Measurements from ENCODE around the gene METTL17.
"Not testable (repeated sequence)": the region's sequence is repeated elsewhere in the genome, so short reads cannot be mapped to it uniquely, and the experiment has no call there.

The METTL17 gene

DNA sequence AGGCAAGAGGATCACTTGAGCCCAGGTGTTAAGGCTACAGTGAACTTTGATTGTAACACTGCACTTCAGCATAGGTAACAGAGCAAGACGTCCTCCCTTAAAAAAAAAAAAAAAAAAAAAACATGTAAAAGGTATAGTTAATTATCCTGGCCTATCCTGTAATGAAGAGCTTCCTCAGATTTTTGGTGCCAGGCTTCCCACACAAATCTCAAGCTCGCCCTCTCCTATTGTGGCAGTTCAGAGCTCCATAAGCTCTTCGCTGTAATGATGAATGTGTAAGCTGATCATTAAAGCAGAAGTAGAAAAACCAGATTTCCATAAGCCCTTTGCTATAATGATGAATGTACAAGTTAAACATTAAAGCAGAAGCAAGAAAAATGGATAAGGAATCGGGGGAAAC lies 7.3 kb downstream of the METTL17 start:
- no peak for DNase-seq

DNA sequence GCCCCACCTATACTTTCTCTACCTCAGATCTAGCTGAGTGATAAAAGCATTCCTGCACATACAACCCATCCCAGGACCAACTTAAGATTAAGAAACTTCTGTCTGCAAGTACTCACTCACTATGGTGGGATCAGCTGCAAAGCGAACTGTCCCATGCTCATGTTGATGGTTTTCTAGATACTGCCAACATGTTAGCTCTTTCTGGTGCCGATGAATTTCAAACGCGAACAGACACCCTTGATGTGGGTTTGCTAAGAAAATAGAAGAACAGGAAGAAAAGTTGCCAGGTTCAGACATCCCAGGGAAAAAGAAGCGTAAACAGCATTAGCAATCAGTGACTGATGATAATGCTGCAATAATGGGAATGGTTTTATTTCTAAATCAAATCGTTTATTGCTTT lies 7.8 kb downstream of the METTL17 start:
- DNase-seq = no peak

DNA sequence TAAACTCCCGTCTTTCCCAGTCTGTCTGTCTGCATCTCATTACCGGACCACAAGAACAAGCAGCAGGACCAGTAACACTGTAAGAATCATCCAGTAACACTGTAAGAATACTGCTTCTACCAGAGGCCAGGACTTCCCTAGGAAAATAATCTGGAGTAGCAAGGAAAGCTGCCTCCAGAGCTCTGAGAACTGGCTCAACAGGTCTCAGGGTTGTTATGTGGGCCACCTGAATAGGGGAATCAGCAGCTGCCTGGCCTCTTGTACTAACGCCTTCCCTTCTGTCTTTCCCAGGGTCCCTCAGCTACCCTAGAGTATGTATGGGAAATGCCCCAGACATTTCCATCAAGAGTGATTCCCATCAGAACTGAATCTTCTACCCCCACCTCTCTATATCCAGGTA lies 8.4 kb downstream of the METTL17 start:
- no peak for DNase-seq

DNA sequence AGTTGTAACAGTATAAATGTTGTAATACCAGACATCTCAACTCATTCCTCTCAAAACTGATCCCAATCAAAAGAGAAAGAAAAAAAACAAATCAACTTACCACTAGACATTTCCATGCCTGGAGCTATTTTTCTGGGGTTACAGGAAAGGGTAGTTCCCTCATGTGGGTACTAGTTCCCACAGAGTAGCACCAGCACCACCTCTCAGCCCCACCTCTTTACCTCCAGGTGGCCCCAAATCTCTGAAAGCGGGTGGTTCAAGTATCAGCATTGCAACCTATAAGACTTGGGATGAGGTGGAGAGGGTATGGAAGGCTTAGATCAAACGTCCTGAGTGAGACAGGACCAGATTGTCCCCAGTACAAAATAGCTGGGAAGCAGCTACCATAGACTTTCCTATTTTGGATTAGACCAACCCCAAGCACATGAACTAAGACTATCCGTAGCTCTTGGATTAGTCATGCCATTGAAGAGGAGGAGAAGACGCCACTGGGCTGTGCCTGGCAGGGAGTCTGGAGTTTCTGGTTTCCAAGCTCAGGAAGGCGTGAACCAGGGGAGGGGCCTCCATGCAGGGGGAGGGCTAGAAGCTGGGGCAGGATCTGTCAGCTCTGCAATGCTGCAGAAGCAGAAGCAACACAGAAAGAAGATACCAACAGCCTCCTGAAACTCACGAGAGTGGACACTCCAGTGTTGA lies 9.0 kb downstream of the METTL17 start, which contains the start of gene SLC39A2:
TSS of gene SLC39A2 (plus strand) at position 620 of the 693 bp plus-strand sequence. CDS start 154 bp downstream, outside the sequence.
- DNase-seq = no peak

DNA sequence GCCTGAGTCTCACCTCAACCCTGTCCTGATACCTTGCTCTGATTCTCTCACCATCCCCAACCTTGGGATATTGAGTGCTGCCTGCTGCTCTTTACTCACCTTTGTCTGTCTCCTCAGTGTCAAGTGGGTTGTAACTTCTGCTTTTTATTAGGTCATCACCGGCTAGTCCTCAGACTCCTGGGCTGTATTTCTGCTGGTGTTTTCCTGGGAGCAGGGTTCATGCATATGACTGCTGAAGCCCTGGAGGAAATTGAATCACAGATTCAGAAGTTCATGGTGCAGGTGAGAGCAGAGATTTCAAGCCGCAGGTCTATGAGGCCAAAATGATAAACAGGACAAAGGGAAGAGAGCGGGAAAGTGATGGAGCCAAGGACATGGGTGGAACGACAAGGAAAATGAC lies 9.8 kb downstream of the METTL17 start:
- DNase-seq = no peak

DNA sequence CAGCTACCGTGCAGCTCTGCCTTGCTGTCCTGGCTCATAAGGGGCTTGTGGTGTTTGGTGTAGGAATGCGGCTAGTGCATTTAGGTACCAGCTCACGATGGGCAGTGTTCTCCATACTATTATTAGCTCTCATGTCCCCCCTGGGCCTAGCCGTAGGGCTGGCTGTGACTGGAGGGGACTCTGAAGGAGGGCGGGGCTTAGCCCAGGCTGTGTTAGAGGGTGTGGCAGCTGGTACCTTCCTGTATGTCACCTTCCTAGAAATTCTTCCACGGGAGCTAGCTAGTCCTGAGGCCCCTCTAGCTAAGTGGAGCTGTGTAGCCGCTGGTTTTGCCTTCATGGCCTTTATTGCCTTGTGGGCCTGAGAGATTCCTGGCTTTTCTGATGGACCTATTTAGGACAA lies 11.4 kb downstream of the METTL17 start:
- DNase-seq = no peak

DNA sequence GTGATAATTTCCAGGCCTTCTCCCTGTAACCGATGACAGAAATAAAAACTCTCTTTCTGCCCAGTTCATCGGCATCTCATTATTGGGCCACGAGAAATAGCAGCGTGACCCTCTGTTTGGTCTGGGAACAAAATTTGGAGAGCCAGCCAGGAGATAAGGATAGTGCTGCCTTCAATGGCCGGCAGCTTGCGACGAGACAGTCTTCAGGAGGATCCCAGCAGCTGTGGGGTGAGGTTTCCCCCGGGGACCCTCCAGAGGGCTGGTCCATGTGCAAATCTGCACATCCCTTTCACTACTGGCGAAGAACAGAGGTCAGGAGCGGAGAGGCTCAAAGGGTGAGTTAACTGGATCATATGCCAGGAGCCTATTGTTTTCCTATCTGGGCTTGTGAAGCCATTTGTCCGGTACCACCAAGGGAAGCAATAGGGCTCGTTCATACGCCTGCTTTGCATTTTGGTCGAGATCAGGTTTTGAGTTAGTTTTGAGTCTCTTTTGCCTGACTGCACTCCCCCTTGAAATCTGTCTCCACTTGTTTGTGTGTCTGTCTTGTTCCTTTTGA lies 14.1 kb downstream of the METTL17 start:
- DNase-seq = no peak

DNA sequence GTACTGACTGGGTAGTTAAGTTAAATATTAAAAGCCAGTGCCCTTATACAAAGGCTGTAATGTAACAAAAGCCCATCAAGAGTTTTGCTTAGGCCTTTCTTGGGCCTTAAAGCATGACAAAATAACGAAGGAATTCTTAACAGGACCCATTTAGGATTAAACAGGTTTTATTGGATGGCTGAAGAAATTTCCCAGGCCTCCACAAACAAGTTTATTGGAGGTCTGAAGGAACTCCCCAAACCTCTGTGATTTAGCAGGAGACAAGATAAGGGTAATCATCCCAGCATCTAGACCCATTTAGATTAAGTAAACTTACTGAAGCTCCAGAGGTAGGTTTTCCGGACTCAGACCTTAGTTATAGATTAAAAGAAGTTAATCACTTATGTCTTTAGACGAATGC lies 19.9 kb downstream of the METTL17 start:
- not testable (repeated sequence) for DNase-seq

DNA sequence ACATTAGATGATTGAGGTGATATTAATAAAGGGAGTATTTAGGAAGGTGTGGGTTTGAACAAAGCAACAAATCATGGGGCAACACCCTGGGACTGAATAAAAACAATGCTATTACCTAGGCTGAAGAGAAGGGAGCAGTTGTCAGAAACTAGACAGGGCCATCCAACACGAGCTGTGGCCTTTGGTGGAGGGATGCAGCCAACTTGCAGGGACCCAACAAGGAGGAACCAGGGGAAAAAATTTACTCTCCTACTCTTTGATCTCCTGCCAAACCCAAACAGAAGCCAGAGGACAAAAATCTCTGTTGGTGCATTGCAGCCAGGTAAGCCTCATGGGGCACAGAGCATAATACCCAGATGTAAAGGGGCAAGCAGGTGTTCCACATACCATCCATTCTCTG lies 21.4 kb downstream of the METTL17 start:
- DNase-seq = no peak

DNA sequence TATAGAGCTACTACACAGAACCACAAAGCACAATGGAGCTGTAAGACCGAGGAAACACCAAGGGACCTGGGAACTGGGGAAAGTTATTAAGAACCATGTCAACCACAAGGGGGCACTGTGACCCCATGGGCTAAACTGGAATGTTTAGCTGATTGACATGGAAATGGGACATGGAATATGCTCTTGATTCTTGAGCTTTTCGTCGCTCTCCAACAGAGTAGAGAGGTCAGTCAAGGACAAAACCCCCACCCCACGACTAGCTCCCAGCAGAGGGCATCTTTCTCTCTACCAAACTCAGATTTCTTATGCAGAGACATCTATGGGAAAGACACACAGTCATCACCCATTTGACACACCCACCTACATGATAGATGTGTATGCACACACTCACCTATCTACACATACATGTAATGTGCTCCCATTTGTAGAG lies 25.0 kb downstream of the METTL17 start:
- DNase-seq = no peak

DNA sequence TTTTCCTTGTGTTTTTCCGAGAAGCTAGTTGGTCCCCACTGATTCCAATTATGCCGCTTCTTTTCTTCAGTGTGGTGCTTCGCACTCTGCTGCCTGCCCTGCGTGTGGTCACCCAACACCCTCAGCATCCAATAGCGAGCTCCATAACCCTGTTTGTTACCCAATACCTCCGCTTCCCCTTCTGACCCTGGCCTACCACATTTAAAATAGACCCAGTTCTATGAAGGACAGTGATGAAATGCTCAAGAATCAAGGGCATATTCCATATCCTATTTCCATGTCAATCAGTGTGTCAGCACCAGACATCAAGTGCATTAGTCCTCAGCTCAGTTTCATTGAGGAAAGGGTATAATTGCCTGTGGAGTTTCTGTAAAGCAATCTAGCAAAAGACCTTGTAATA lies 25.5 kb downstream of the METTL17 start:
- DNase-seq = no peak

DNA sequence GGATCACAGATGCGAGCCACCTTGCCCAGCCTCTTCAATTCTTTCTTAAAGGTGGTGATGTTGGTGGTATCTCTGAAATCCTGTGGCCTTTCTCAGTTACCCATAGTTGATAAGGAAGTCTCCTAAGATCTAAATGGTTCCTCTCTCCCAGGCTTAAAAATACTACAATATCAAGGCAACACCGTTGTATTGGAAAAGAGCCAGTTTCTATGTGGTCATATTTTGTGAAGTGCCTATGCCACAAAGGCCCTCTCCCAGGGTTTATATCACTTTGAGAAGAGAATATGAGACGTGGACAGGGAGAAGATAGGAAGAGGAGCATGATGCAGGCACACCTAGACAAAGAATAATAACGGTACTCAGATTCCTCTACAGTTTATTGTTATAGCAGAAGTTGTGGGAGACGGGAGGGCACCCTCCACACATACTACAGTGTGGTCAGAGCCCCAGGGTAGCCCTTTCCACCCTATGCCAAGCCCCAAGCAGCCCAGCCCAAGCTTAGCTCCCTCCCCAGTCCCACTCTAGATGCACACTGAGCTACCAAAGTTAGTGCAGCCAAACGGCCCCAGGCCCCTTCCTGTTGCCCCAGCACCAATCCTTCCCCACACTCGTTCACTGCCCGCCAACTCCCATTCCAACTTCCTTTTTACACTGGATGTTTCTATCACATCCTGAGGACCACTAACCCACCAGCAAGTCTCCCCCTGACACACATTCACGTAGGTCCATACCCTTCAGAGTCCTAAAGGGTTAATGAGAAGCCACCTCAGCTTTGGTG lies 26.8 kb downstream of the METTL17 start:
- DNase-seq = no peak

DNA sequence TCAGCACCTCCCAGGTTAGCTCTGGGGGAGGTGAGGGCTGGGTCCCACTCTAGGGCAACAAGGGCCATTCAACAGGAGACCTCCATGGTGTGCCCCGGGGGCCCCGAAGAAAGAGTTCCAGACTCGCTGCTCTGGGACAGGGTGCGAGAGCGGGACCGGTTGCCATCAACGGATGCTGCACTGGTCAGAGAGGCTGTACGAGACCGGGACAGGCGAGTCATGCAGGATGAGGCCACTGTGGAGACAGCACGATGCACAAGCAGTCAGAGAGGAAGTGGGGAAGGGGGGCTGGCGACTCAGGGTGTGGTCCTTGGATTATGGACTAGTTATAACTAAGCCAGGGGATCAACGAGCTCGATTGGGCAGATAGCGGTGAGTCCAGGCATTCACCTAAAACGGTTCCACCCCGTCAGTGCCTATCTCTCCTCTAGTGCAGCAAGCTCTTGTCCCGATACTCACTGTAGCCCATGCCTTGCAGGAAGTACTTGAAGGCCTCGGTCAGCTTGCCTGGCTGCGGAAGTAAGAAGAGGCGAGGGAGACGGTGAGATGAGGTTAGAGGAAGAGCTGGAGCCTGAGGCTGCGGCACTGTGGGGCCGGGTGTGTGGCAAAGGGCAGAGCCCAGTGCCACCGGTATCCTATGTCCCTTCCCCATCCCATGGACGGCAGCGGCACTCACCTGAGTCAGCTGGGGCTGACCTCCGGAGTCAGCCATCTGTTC lies 27.9 kb downstream of the METTL17 start:
- no peak for DNase-seq

DNA sequence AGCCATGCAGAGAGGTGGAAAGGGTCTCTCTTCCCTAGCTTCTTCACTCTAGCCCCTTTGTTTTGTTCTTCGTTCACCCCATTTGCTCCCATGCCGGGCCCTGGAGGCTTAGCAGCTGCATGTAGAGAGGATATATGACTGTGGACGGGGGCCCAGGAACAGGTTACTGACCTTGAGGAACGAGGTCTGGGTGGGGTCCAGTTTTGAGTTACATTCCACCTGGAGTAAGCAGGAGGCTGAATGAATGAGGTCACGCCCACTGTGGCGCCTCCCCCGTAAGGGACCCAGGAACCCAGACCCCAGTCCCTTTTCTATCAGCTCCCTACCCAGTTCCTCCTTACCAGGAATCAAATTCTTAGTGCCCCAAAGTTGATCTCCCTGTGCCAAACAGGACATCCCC lies 28.5 kb downstream of the METTL17 start:
- DNase-seq = no peak

DNA sequence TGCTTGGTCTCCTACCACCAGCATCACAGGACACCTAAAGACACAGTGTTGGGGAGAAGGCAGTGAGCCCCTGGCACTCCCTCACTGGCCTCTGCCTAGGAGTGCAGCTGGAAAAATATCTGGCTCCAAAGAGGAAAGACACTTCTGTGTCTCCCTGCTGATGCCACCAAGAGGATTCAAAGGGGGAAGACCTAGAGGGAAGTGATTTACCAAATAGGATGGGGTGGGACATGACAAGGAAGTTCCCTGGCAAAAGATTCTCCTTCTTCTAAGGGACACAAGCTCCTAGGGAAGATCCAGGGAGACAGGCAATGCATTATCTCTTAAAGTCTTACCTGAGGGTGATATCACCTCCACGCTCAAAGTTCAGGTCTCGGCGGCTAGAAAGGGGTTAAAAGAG lies 29.0 kb downstream of the METTL17 start:
- DNase-seq = no peak

DNA sequence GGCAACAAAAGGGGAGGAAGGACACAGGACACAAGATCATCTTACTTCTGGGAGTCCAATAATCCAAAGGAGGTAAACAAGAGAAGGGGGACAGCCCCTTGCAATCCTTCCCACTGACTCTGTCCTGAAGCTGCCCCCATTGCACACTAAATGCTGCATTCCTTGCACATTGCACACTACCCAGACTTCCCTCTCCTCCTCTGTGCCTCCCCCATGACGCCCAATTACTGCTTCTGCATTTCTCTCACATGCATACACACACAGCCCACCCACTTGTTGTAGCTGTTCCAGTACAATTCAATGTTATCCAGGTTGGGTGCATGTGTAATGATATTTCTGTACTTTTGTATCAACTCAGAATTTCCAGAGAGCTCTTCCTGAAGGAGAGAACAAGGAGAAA lies 29.6 kb downstream of the METTL17 start:
- DNase-seq = no peak

DNA sequence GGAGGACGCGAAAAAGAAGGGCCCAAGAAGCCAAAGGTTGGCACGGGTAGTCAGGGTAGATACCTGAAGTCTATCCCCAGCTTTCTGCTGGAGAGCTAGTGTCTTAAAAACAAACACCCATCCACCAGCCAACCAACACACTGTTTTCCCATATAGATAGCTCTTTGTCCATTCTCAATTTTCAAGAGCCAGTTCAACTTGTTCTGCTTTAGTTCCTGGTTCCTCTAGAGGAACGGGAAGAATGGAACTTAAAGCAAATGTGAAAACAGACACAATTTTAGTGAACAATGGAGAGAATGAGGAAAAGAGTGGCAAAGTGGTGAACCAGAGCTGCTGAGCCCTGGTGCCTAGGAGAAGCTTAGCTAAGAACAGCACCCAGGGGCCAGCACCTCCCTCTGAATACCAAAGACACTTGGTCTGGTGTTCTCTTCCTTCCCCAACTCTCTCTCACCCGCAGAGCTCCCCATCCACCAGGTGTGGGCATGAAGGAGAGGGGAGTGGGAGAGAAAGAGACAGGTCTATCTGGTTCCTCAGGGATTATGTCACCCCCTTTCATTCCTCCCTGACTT lies 31.3 kb downstream of the METTL17 start:
- no peak for DNase-seq

DNA sequence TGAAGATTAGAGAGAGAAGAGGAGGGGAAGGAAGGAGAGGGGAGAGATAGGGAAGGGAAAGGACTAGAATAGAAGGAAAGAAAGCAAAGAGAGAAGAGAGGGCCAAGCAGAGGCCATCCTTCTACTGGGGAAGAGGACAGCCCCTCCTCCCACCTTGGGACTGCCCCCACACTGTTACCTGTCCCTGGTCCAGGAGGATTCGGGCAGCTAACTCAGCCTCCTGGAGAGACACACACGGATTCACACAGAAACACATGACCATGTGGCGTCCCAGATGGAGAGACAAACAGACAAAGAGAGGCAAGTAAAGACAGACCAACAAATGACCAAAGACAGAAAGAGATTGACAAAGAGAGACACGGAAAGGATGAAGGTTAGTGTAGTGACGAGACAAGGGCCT lies 32.9 kb downstream of the METTL17 start:
- no peak for DNase-seq

DNA sequence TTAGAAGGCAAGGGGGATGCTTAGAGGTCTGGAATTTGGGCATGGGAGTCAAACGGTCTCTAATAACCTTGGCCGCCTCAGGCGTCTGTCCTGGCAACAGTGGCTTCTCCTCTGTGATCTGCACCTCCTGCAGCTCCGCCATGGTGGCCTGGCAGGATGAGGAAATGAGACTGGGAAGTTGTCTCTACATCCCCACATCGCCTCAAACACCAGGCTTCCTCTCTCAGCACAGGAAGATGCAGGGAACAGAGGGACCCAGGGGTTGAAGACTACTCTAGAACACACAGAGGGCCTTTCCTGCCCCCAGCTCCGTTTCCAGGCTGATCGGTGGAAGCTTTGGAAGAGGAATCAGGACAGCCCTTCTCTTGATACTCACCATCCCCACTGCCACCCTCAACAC lies 33.4 kb downstream of the METTL17 start:
- no peak for DNase-seq

DNA sequence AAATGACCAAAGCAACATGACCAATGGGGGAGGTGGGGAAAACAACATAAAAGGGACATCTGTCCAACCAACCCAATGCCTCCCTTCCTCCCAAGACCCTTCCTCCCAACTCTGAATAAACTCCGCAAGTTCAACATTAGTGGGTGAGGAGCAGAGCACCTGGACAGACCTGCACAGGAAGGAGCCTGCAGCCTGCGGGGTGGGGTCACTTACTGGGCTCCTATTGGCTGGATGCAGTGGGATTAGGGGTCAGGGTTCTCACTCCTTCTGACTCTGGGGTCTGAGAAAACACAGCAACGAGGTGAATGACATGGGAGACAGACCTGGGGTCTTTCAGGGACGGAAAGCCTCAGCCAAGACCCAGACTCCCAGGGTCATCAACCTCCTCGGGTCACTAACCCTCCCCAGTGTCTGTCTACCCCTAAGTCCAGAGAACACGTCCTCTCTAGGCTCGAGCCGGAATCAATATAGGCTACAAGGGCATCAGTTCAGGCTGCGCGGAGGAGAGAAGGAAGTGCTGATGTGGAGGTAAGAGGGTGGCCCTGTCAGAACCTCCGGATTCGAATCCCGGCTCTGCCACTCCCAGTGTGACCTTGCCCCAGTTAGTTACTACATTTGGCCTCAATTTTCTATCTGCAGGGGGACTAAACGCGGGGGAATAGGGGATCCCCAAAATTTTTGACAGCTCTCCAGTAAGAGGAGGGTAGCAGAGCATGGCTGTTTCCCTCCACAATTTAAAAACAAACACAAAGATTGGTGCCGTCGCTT lies 34.2 kb downstream of the METTL17 start:
- DNase-seq = no peak

DNA sequence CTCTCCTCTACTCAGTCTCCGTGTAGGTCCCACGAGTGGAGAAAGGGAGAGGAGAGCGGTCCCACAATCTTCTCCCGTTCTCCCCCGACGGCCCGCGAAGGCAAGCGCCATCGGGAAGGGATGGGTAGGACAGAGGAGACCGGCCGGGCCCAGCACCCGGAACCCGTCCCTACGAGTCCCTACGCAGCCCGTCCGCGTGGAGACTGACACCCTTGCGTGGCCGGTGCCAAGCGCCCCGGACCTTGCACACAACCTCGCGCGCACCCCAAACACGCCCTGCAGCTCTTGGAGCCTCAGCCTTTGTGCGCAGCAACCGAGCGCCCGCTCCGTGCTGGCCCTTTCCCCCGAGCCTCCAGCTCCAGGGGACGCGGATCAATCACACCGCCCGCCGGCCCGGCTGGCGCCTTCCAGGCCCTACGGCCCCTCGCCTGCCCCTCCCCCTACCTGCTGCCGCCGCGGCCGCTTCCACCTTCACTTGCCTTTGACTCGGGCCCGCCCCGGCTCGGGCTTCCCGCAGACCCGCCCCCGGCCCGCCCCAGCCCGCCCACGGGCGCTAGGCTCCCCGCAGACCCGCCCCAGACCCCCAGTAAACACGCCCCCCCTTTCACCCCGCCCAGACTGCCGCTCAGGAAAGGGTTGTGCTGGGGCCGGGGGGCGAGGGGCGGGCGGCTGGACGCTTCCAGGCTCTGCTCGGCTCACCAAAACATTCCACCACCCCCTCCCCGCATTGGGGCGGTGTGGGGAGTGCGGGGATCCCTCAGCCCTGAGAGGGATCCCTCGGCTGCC lies 35.0 kb downstream of the METTL17 start, which contains the start of gene NDRG2:
TSS of gene NDRG2 (minus strand) at position 477 of the 786 bp plus-strand sequence. CDS start 1,746 bp downstream, outside the sequence.
- DNase-seq = no peak
